ENCODE measurements around the gene TMEM63B. TPM values are rescaled to one million over a fixed set of nuclear protein-coding genes. Genes with fewer than 3 reads are reported as not detected.

The TMEM63B gene
- total RNA-seq, 1 donor from 2014 or later: 42.4 TPM

GRCh38 chr6:44145839-44146238 lies 18.5 kb downstream of the TMEM63B start:
- no peak for ATAC-seq

- no peak for ATAC-seq
Observed at GRCh38 chr6:44146685-44147084, 19.3 kb downstream of the TMEM63B start.

- ATAC-seq: no peak
Observed at GRCh38 chr6:44147256-44147655, 19.9 kb downstream of the TMEM63B start.

- ATAC-seq: no peak
Observed at GRCh38 chr6:44148306-44148705, 21.0 kb downstream of the TMEM63B start.

GRCh38 chr6:44149369-44150012 lies 22.1 kb downstream of the TMEM63B start:
- no peak for ATAC-seq

GRCh38 chr6:44150317-44150917 lies 23.1 kb downstream of the TMEM63B start:
- ATAC-seq: no peak

GRCh38 chr6:44151348-44152108 lies 24.2 kb downstream of the TMEM63B start:
- peak; percentile 83 for ATAC-seq

- ATAC-seq: no peak
Observed at GRCh38 chr6:44152109-44152461, 24.7 kb downstream of the TMEM63B start.

- ATAC-seq: no peak
Observed at GRCh38 chr6:44152533-44152932, 25.2 kb downstream of the TMEM63B start.

GRCh38 chr6:44154067-44154466 lies 26.7 kb downstream of the TMEM63B start:
- ATAC-seq: no peak

GRCh38 chr6:44156494-44157151 lies 29.3 kb downstream of the TMEM63B start:
- no peak for ATAC-seq

GRCh38 chr6:44157152-44157521 lies 29.8 kb downstream of the TMEM63B start:
- no peak for ATAC-seq

- no peak for ATAC-seq
Observed at GRCh38 chr6:44158770-44159228, 31.4 kb downstream of the TMEM63B start, which contains the start of gene CAPN11. TSS of gene CAPN11 (plus strand) at chr6:44158820. CDS start at chr6:44158849, 29 bp downstream.

GRCh38 chr6:44161997-44162338 lies 34.6 kb downstream of the TMEM63B start:
- peak; percentile 14 for ATAC-seq

- ATAC-seq: no peak
Observed at GRCh38 chr6:44162876-44163625, 35.7 kb downstream of the TMEM63B start.

GRCh38 chr6:44166116-44166515 lies 38.8 kb downstream of the TMEM63B start:
- no peak for ATAC-seq

GRCh38 chr6:44166591-44167184 lies 39.3 kb downstream of the TMEM63B start:
- no peak for ATAC-seq

GRCh38 chr6:44167567-44167966 lies 40.2 kb downstream of the TMEM63B start:
- ATAC-seq: no peak

- ATAC-seq: peak; percentile 23
Observed at GRCh38 chr6:44169154-44169553, 41.8 kb downstream of the TMEM63B start.

GRCh38 chr6:44169886-44170570 lies 42.7 kb downstream of the TMEM63B start:
- ATAC-seq: peak; percentile 38

- ATAC-seq: no peak
Observed at GRCh38 chr6:44171899-44172546, 44.7 kb downstream of the TMEM63B start.

Data from esophagus mucosa (tissue), 1 donor.